Upper lobe of left lung (tissue), 6 donors: ENCODE data around the gene ACY1. TPM values are rescaled to one million over a fixed set of nuclear protein-coding genes. Genes with fewer than 3 reads are reported as not detected.
A peak's percentile ranks its signal among the peaks of the same experiment; 100 is the strongest.

Source experiments
- ATAC-seq, 2 donors: fragments of 200-7000 bp; cut with Tn5 transposase; one replicate each; pipeline ENCODE4 v1.9.1; 2022; ENCODE audit warnings: mild to moderate bottlenecking in 2 of 2, moderate library complexity in 2 of 2; ENCODE audit not compliant: low FRiP score in 2 of 2
- DNase-seq, 2 donors: peaks; one replicate each; pipeline ENCODE4 v3.0.0-alpha.2; 2019 to 2020
- H3K27ac ChIP-seq, 4 donors: fragments of 200-600 bp; sonication (generic); one replicate each; pipeline ENCODE4 v1.5.1; 2016 to 2019
- H3K27me3 ChIP-seq, 4 donors: fragments of 200-600 bp; sonication (generic); one replicate each; pipeline ENCODE4 v1.5.1; 2017 to 2019
- H3K36me3 ChIP-seq, 4 donors: fragments of 200-600 bp; sonication (generic); one replicate each; pipeline ENCODE4 v1.5.1; 2016 to 2019
- H3K4me1 ChIP-seq, 4 donors: fragments of 200-600 bp; sonication (generic); one replicate each; pipeline ENCODE4 v1.5.1; 2018 to 2019
- H3K4me3 ChIP-seq, 4 donors: fragments of 200-600 bp; sonication (generic); one replicate each; pipeline ENCODE4 v1.5.1; 2017 to 2019; ENCODE audit warnings: mild to moderate bottlenecking in 2 of 4, moderate library complexity in 1 of 4
- H3K9me3 ChIP-seq, 4 donors: fragments of 200-600 bp; sonication (generic); one replicate each; pipeline ENCODE4 v1.5.1; 2018 to 2019
- EP300 ChIP-seq, 4 donors: sonication (generic); formaldehyde crosslinking; IDR thresholded peaks; one replicate each; pipeline ENCODE4 v1.5.1; 2017; ENCODE audit warnings: antibody characterized with exemption in 4 of 4, control low read depth in 2 of 4
- POLR2A ChIP-seq, 4 donors: fragments of 450-650 bp; IDR thresholded peaks; one replicate each; pipeline ENCODE4 v1.5.1; 2016 to 2017; ENCODE audit warnings: antibody characterized with exemption in 4 of 4, mild to moderate bottlenecking in 2 of 4
- POLR2AphosphoS5 ChIP-seq, 2 donors: sonication (generic); formaldehyde crosslinking; IDR thresholded peaks; one replicate each; pipeline ENCODE4 v1.5.1; 2017; ENCODE audit warnings: antibody characterized with exemption in 2 of 2
- WGBS, 2 donors: methylation state at CpG; one replicate each; pipeline ENCODE4 v1.1.5; 2017 to 2018; 5-methylcytosine and 5-hydroxymethylcytosine counted together
- total RNA-seq, 6 donors: library from RNA; depleted of rRNA in 4 of 6; stranded (reverse); fragments of >200 nt in 4 of 6; gene quantifications; one replicate each; pipeline versions ENCODE4 v1.1.0 to v1.2.1, GENCODE V29; 2016 to 2021
- TF ChIP-seq, protein P1 (sequence below), 6 experiments: fragments of 450-650 bp in 4 of 6; fragments of 200-600 bp in 2 of 6; sonication (generic) in 2 of 6; IDR thresholded peaks; one replicate each; pipeline ENCODE4 v1.5.1; 2016 to 2019; ENCODE audit warnings: antibody characterized with exemption in 6 of 6
- donor health status: DM: no; HTN: no; CAD: no; lungs with moderate emphysema.
- donor health status: DM: no; HTN: yes; CAD: no; lungs with severe emphysema.

Gene ACY1
- total RNA-seq, 6 donors from 2014 or later, result 17.4 to 65.0 (median 35.9) TPM

DNA sequence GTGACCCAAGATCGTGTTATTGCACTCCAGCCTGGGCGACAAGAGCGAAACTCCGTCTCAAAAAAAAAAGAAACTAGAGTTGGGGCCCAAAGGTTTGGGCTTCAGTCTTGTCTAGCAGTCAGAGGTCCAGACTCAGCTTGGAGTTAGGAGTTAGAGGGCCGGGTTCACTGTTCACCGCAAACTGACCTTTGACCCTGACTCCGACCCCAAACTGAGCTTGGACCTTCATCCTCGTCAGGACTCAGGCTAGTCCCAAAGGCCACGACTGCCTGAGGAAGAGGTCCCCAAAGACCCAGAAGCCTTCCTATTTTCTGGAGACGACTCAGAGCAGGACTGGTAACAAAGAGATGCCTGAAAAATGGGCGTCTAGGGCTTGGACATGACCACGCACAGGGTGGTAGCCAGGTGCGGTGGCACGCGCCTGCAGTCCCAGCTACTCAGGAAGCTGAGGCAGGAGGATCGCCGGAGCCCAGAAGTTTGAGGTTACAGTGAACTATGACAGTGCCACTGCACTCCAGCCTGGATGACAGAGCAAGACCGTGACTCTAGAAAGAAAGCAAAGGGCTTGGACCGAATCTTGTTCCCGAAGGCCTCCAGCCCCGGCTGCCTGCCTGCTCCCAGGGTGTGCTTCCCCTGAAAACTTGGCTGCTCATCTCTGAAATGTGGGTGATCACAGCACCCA lies 35.1 kb downstream of the ACY1 start:
- TF ChIP-seq, protein P1, sequence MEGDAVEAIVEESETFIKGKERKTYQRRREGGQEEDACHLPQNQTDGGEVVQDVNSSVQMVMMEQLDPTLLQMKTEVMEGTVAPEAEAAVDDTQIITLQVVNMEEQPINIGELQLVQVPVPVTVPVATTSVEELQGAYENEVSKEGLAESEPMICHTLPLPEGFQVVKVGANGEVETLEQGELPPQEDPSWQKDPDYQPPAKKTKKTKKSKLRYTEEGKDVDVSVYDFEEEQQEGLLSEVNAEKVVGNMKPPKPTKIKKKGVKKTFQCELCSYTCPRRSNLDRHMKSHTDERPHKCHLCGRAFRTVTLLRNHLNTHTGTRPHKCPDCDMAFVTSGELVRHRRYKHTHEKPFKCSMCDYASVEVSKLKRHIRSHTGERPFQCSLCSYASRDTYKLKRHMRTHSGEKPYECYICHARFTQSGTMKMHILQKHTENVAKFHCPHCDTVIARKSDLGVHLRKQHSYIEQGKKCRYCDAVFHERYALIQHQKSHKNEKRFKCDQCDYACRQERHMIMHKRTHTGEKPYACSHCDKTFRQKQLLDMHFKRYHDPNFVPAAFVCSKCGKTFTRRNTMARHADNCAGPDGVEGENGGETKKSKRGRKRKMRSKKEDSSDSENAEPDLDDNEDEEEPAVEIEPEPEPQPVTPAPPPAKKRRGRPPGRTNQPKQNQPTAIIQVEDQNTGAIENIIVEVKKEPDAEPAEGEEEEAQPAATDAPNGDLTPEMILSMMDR (IDR thresholded peaks at IDR 0.05), result no peak
- TF ChIP-seq EP300 (IDR thresholded peaks at IDR 0.05), result no peak
- no peak for TF ChIP-seq POLR2A (IDR thresholded peaks at IDR 0.05)
- TF ChIP-seq POLR2AphosphoS5 (IDR thresholded peaks at IDR 0.05), result no peak
- DNase-seq (no peak), ATAC-seq (no peak)
- 91 to 92% methylated on average over 18 to 21 of the region's 21 CpGs for WGBS, 2 donors
- no peaks in the 10 kb centered on the region for H3K27me3 ChIP-seq
- H3K4me3 ChIP-seq, result no peak overlapping the region
- no peaks in the 10 kb centered on the region for H3K9me3 ChIP-seq
- H3K36me3 ChIP-seq, result no peaks in the 10 kb centered on the region
- H3K27ac ChIP-seq, result peak overlapping the region in 3 of 4 donors; percentile 42 to 75 (median 64)
- peaks cover 10 to 43% (median 27%) of the 10 kb centered on the region in 4 donors for H3K4me1 ChIP-seq

DNA sequence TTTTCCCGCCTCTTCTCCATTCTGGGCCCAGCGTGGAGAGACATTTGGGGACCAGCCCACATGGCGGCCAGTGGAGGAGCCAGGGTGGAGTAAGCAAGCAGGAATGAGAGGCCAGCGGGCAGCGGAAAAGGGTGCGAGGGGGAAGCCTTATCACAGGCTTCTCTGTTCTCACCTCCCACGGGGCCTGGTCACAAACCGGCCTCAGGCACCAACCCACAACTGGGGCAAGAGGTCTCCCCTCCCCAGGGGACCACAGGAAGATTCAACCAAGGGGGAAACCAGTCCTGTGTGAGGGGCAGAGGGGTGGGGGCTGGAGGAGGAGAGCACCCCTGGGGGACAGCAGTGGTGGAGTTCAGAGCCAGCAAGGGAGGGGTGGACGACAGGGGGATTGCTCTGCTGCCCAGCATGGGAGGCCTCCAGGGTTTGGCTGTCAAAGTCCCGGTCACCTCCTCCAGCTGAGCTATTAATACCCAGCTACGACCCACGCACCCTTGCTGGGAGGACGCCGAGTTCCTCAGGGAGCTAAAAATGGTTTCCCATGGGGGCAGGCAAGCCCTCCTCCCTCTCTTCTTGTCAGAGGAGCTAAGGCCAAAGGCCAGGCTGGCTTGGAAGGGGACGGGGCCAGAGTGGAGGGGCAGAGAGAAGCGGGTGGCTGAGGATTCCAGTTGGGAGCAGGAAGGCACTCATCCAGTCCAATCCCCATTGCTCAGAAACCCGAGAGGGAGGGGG lies 36.2 kb downstream of the ACY1 start:
- Histone ChIP-seq H3K27me3 (no peaks in the 10 kb centered on the region), H3K4me1 (peaks cover 10 to 39% (median 28%) of the 10 kb centered on the region in 4 donors), H3K36me3 (no peaks in the 10 kb centered on the region), H3K4me3 (no peak overlapping the region), H3K9me3 (no peaks in the 10 kb centered on the region), H3K27ac (peak overlapping the region in 3 of 4 donors; percentile 64 to 81 (median 75))
- 77 to 86% methylated on average over 17 of the region's 17 CpGs for WGBS, 2 donors
- ATAC-seq, result no peak
- TF ChIP-seq POLR2AphosphoS5 (IDR thresholded peaks at IDR 0.05) (peak in 1 of 2 donors; percentile 44), POLR2A (IDR thresholded peaks at IDR 0.05) (no peak), EP300 (IDR thresholded peaks at IDR 0.05) (no peak)
- TF ChIP-seq, protein P1 (IDR thresholded peaks at IDR 0.05), result no peak
- DNase-seq, result no peak

DNA sequence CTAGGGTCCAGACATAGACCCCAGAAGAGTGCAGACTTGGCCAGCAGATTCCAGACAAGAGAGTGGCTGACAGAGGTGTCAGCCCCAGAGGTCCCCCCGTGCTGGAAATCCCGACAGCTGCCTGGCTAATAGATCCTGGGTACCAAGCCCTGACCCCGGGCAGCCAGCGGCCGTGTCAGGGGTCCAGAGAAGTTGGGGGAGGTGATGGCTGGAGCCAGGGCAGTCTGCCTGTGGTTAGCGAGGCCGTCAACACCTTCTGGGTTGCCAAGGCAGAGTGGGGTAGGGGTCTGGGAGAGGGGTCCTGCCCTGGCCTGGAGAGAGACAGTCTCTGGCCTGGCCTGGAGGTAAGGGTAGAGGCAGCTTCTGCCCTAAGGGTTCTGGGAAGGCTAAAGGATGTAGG lies 37.5 kb downstream of the ACY1 start:
- WGBS, 2 donors, result 95 to 96% methylated on average over 5 to 7 of the region's 7 CpGs
- TF ChIP-seq POLR2AphosphoS5 (IDR thresholded peaks at IDR 0.05), result no peak
- TF ChIP-seq, protein P1 (IDR thresholded peaks at IDR 0.05), result no peak
- no peak for TF ChIP-seq POLR2A (IDR thresholded peaks at IDR 0.05)
- no peak for TF ChIP-seq EP300 (IDR thresholded peaks at IDR 0.05)
- Histone ChIP-seq H3K27ac (peak overlapping the region; percentile 37 to 81 (median 76)), H3K9me3 (no peaks in the 10 kb centered on the region), H3K4me1 (peaks cover 16 to 43% (median 32%) of the 10 kb centered on the region in 4 donors), H3K36me3 (no peaks in the 10 kb centered on the region), H3K4me3 (no peak overlapping the region), H3K27me3 (no peaks in the 10 kb centered on the region)
- ATAC-seq (no peak), DNase-seq (no peak)

DNA sequence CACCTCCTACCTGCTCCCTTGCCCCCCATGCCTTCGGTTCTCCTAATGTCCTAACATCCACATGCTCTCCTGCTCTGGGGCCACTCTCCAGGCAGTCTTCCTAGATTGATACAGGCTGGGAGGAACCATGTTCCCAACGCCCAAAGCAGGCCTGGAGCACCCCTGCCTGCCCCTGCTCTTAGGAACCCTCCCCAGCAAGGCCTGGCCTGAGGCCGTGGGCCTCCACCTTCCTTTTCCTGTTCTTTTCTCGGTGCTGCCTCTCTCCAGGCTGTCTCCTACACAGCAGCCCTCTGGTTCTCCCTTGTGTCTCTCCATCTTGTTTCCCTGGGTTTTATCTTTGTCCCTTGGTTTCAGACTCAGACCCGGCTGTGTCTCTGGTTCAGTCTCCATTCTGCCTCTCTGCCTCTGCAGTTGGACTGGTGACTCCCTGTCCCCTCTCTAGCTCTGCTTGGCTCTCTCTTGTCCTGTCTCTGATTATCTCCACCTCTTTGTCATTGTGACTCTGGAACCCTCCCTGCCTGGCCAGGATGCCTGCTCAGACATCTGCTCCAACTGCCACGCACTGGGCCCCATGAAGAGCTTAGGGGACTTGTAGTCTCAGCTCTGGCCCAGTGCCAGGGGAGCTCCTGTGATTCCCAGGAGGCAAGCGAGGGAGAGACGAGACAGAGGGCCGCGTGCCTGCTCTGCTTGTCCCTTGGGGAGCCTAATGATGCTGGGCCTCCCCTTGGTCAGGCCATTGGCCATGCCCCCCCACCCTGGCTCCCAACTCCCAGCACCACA lies 38.3 kb downstream of the ACY1 start:
- DNase-seq (no peak), ATAC-seq (no peak)
- no peaks in the 10 kb centered on the region for H3K9me3 ChIP-seq
- H3K27me3 ChIP-seq, result no peaks in the 10 kb centered on the region
- peak overlapping the region; percentile 37 to 81 (median 76) for H3K27ac ChIP-seq
- H3K4me3 ChIP-seq, result no peak overlapping the region
- WGBS, 2 donors, result 68 to 70% methylated on average over 6 to 10 of the region's 10 CpGs
- TF ChIP-seq EP300 (IDR thresholded peaks at IDR 0.05), result no peak
- TF ChIP-seq POLR2A (IDR thresholded peaks at IDR 0.05), result no peak
- no peaks in the 10 kb centered on the region for H3K36me3 ChIP-seq
- peaks cover 15 to 42% (median 33%) of the 10 kb centered on the region in 4 donors for H3K4me1 ChIP-seq
